ENCODE data around the gene SUN1.

- TF ChIP-seq CTCF (tag by site-specific recombination; IDR thresholded peaks at IDR 0.05) (no peak), REST (tag by site-specific recombination; IDR thresholded peaks at IDR 0.05) (no peak), ZNF701 (tag by site-specific recombination; IDR thresholded peaks at IDR 0.05) (no peak), ZNF274 (IDR thresholded peaks at IDR 0.05; ENCODE audit: low read length) (no peak), ZNF274 (tag by site-specific recombination; IDR thresholded peaks at IDR 0.05; ENCODE audit: borderline replicate concordance) (no peak), ZNF704 (tag by site-specific recombination; IDR thresholded peaks at IDR 0.05) (no peak), ATF2 (tag by site-specific recombination; IDR thresholded peaks at IDR 0.05; ENCODE audit: low read depth) (no peak), ZNF221 (tag by site-specific recombination; IDR thresholded peaks at IDR 0.05; ENCODE audit: borderline replicate concordance) (no peak), ZBTB49 (tag by site-specific recombination; IDR thresholded peaks at IDR 0.05; ENCODE audit: low read depth) (no peak)
Observed at GRCh38 chr7:894164-894867, 62.0 kb downstream of the SUN1 start.

Data from HEK293 (cell line).